GM21576 (cell line): ENCODE results near the gene ZFYVE1.
"Not testable (repeated sequence)": the region's sequence is repeated elsewhere in the genome, so short reads cannot be mapped to it uniquely, and the experiment has no call there.

Experiments used
- ATAC-seq: cut with Tn5 transposase; IDR thresholded peaks from one replicate; pipeline ENCODE4 v1.9.1; 2021; ENCODE audit warnings: mild to moderate bottlenecking, moderate library complexity; ENCODE audit not compliant: unreplicated experiment

ZFYVE1 gene

DNA sequence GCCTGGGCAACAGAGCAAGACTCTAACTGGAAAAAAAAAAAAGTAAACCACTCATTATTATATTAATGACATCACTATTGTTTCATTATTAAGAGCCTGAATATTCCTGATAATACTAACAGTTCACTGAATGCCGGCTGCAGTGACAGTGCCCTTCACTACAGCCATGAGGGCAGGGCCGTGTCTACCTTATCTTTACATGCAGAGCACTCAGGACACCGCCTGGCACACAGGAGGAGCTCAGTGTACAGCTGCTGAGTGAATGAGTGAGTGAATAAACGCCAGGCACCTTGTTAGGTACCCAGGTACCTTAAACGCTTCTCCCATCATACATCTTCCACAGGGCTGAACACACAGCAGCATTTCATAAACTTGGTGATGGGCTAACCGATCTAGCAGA is 23.2 kb downstream of the ZFYVE1 start:
- ATAC-seq = no peak

GRCh38 chr14:73000073-73000472 is 26.8 kb downstream of the ZFYVE1 start:
- ATAC-seq = no peak

DNA sequence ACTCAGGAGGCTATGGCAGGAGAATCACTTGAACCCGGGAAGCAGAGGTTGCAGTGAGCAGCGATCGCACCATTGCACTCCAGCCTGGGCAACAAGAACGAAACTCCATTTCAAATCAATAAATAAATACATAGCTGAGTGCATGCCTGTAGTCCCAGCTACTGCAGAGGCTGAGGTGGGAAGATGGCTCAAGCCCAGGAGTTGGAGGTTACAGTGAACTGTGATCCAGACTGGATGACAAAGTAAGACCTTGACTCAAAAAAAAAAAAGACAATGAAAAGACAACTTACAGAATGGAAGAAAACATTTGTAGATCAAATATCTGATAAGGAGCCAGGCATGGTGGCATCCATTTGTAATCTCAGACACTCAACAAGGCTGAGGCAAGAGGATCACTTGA is 27.6 kb downstream of the ZFYVE1 start:
- no peak for ATAC-seq

DNA sequence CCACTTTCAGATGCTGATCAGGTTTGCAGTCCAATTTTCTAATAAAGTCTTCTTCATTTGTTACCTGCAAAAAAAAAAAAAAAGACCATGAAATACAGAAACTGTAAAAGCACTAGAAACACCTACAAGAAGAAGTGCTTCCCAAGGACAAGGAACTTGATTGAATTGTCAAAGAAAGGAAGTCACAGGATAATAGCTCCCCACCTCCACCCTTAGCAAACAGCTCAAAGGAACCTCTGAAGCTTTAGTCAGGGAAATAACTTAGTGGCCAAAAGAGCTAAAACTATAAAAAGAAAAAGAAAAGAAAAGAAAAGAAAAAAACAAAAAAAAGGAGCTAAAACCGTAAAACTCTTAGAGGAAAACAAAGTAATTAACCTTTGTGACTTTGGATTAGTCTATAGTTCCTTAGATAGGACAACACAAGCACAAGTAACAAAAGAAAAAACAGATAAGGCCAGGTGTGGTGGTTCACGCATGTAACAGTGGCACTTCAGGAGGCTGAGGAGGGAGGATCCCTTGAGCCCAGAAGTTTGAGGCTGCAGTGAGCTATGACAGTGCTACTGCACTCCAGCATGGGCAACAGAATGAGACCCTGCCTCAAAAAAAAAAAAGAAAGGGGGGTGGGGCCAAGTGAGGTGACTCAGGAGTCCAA is 28.5 kb downstream of the ZFYVE1 start:
- ATAC-seq = no peak

DNA sequence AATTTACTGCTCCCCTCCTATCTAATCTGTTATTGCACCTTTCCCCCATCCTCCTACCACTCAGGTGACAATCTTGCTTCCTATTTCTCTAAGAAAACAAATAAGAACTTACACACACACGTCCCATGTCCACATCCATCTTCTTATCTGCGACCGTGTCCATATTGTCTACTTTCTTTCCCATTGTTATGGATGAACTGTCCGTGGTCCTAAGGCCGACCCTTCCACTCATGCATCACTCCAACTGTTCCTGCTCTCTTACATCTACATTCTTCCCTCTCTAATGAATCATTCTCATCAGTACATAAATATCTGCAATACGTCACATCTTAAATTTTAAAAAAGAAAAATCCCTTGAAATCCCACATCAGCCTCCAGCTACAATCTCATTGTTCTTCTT is 30.0 kb downstream of the ZFYVE1 start:
- no peak for ATAC-seq

- ATAC-seq = no peak
Measured at GRCh38 chr14:72990171-72990570, 36.7 kb downstream of the ZFYVE1 start.

DNA sequence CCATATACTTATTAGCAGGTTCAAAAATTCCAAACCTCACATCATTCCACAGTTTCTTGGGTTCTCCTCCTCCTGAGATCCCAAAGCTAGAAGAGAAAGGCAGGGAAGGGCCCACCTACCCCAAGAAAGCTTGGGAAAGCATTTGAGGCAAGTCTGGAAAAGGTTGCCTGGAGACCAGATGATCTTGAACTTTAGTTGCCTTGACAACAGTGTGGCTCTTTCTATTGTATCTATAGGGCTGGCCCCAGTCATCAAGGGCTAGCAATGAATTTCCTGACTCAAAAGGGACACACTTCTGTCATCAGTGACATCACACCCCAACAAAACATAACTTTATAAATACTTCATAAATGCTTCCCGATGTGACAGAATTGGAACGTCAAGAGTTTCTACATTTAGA is 40.0 kb downstream of the ZFYVE1 start:
- no peak for ATAC-seq

- no peak for ATAC-seq
Measured at GRCh38 chr14:72986214-72986613, 40.7 kb downstream of the ZFYVE1 start.

GRCh38 chr14:72982146-72982708 is 44.7 kb downstream of the ZFYVE1 start:
- no peak for ATAC-seq

GRCh38 chr14:72980863-72981262 is 46.0 kb downstream of the ZFYVE1 start:
- ATAC-seq = no peak

GRCh38 chr14:72978856-72979255 is 48.0 kb downstream of the ZFYVE1 start:
- no peak for ATAC-seq

- no peak for ATAC-seq
Measured at GRCh38 chr14:72975770-72976169, 51.1 kb downstream of the ZFYVE1 start.

DNA sequence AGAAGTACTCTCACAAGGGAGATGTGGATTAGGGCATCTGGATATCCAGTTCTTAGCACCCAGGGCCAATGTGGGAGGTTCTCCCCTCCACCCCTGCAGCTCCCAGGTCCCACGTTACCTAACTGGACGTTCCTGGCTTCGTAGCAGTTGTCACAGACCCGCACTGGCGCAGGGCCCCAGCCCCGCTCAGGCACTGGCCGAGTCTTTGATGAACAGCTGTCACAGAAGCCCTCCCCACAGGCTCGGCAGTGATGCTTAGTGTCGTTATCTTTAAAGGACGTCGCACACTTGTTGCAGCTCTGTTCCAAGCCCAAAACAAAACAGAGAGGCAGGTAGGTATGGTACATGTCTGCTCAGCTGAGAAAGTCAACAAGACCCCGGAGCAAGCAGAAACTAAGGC is 52.2 kb downstream of the ZFYVE1 start:
- ATAC-seq = no peak

GRCh38 chr14:72970824-72971434 is 56.0 kb downstream of the ZFYVE1 start:
- ATAC-seq = no peak

GRCh38 chr14:72970058-72970630 is 56.8 kb downstream of the ZFYVE1 start:
- ATAC-seq = no peak

DNA sequence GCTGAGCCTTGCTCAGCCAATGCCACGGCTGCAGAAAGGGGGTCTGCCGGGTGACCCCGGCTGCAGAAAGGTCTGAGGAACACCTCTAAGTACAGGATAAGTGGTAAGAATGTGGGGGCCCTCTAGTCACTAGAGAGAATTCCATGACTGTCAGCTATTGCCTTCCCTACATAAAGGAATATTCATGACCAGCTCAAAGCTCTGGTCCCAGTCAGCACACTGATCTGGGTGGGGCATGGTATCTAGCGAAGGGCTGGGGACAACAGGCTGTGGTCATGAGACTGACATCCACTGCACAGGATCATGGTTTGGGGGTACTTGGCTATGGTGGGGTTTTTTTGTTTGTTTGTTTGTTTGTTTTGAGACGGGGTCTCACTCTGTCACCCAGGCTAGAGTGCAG is 58.6 kb downstream of the ZFYVE1 start:
- ATAC-seq = no peak

DNA sequence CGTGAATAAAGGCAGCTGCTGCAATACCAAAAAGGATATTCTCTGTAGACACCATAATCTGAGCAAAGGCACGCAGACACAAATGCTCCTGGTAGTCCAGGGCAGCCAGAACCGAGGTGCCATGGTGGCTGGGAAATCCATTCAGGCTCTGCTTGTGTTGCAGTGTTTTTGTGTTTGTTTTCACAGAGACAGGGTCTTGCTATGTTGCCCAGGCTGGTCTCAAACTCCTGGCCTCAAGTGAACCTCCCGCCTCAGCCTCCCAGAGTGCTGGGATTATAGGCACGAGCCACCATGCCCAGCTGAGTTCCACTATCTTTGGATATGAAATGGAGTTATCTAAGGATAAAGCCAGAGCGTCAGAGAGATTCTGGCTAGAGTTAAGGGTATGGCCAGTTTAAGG is 60.9 kb downstream of the ZFYVE1 start:
- no peak for ATAC-seq

GRCh38 chr14:72965249-72965648 is 61.7 kb downstream of the ZFYVE1 start:
- no peak for ATAC-seq

DNA sequence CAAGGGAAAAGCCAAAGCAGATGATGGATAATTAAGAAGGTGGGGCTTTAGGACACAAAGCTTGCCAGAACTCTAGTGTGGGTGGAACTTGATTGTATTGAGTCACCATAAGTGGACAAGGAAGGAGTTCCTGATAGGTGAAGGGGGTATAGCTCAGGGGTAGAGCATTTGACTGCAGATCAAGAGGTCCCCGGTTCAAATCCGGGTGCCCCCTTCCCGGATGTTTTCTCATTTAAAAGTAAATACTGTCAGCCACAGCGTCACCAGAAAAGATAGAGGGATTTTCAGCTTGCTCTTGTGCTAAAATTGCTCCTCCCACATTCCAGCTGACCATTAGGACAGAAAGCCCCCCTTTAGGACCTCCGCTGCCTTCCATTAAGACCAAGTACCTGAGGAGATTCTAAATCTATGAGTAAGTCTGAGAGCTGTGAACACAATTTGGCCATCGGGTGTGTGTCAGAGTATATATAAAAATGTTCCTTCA is 64.0 kb downstream of the ZFYVE1 start:
- no peak for ATAC-seq

- not testable (repeated sequence) for ATAC-seq
Measured at GRCh38 chr14:72962336-72962754, 64.6 kb downstream of the ZFYVE1 start.

- ATAC-seq = no peak
Measured at GRCh38 chr14:72961579-72962335, 65.1 kb downstream of the ZFYVE1 start.
